Natural killer cell (primary cell): ENCODE results near the gene PPP1R12B. TPM values are rescaled to one million over a fixed set of nuclear protein-coding genes. Genes with fewer than 3 reads are reported as not detected.

Experiments used
- ATAC-seq, 3 donors: fragments of 150-1000 bp in 2 of 3; fragments of 200-7000 bp in 1 of 3; cut with Tn5 transposase; 1 replicate in 1 of 3; 2 replicates in 2 of 3; pipeline ENCODE4 v1.10.0; 2021; ENCODE audit warnings: mild to moderate bottlenecking in 2 of 3, moderate library complexity in 2 of 3
- DNase-seq, 2 donors: peaks; one replicate each; pipeline versions ENCODE4 v3.0.0 to v3.0.0-alpha.2; 2013 to 2021; ENCODE audit warnings: mixed read lengths in 1 of 2
- H3K27ac ChIP-seq: one replicate; pipeline ENCODE4 v1.5.1; 2013; ENCODE audit warnings: mild to moderate bottlenecking, low read length
- H3K27me3 ChIP-seq: one replicate; pipeline ENCODE4 v1.6.1; 2013; ENCODE audit warnings: low read length; ENCODE audit not compliant: control insufficient read depth, insufficient read depth
- H3K36me3 ChIP-seq: one replicate; pipeline ENCODE4 v1.6.1; 2013; ENCODE audit warnings: low read length; ENCODE audit not compliant: control insufficient read depth, insufficient read depth
- H3K4me1 ChIP-seq: one replicate; pipeline ENCODE4 v1.6.1; 2013; ENCODE audit warnings: low read length; ENCODE audit not compliant: control insufficient read depth, insufficient read depth
- H3K4me3 ChIP-seq: one replicate; pipeline ENCODE4 v1.5.1; 2013; ENCODE audit warnings: low read length
- H3K9me3 ChIP-seq: one replicate; pipeline ENCODE4 v1.6.1; 2013; ENCODE audit warnings: low read length; ENCODE audit not compliant: control insufficient read depth, insufficient read depth
- H3K27ac Mint-ChIP-seq, 2 donors: one replicate each; pipeline ENCODE4 v1.8.0; 2022; ENCODE audit warnings: mild to moderate bottlenecking in 2 of 2, mixed read lengths in 2 of 2, moderate library complexity in 1 of 2
- H3K27me3 Mint-ChIP-seq, 2 donors: one replicate each; pipeline ENCODE4 v1.8.0; 2022; ENCODE audit warnings: low read depth in 2 of 2, mixed read lengths in 2 of 2
- H3K36me3 Mint-ChIP-seq: one replicate; pipeline ENCODE4 v1.8.0; 2022; ENCODE audit warnings: mixed read lengths
- H3K4me1 Mint-ChIP-seq, 2 donors: one replicate each; pipeline ENCODE4 v1.8.0; 2022; ENCODE audit warnings: mixed read lengths in 2 of 2
- H3K4me3 Mint-ChIP-seq: one replicate; pipeline ENCODE4 v1.8.0; 2022; ENCODE audit warnings: mild to moderate bottlenecking, moderate library complexity, mixed read lengths
- H3K9me3 Mint-ChIP-seq, 2 donors: one replicate each; pipeline ENCODE4 v1.8.0; 2022; ENCODE audit warnings: mixed read lengths in 2 of 2
- CTCF ChIP-seq: fragments of 200-600 bp; IDR thresholded peaks from one replicate; pipeline ENCODE4 v1.8.0; 2022; ENCODE audit warnings: antibody characterized with exemption
- WGBS: methylation state at CpG from one replicate; pipeline ENCODE4 v1.1.7; 2013; ENCODE audit warnings: missing lambda C conversion rate; ENCODE audit not compliant: insufficient coverage; 5-methylcytosine and 5-hydroxymethylcytosine counted together
- intact Hi-C: fragments of 100-400 bp; cut with micrococcal nuclease; formaldehyde crosslinking; loops from one replicate; pipeline ENCODE4 v1.14.2; 2022
- total RNA-seq, 4 donors: library from RNA; stranded (reverse); fragments of 120-200 nt in 1 of 4; gene quantifications; one replicate each; pipeline versions ENCODE4 v1.2.3 to v1.2.4, GENCODE V29; 2013 to 2022

PPP1R12B gene
- total RNA-seq, 3 donors from 2014 or later (not counting 1 experiment from before 2014, with no cell fraction given) = 27.8 to 47.5 (median 46.5) TPM

GRCh38 chr1:202589190-202589930 is 240.9 kb downstream of the PPP1R12B start:
- H3K9me3 ChIP-seq = no peaks in the 10 kb centered on the region
- H3K27ac ChIP-seq = no peak overlapping the region
- no peaks in the 10 kb centered on the region for H3K27me3 ChIP-seq

GRCh38 chr1:202590126-202590525 is 241.6 kb downstream of the PPP1R12B start:
- no peaks in the 10 kb centered on the region for H3K27me3 ChIP-seq
- no peak overlapping the region for H3K4me3 Mint-ChIP-seq
- peaks cover 2% of the 10 kb centered on the region for H3K36me3 ChIP-seq
- no peak for ATAC-seq
- H3K27me3 Mint-ChIP-seq = no peaks in the 10 kb centered on the region
- no peaks in the 10 kb centered on the region for H3K9me3 ChIP-seq
- H3K27ac Mint-ChIP-seq = no peak overlapping the region
- H3K4me3 ChIP-seq = no peak overlapping the region
- H3K9me3 Mint-ChIP-seq = no peaks in the 10 kb centered on the region
- H3K4me1 ChIP-seq = no peaks in the 10 kb centered on the region
- intact Hi-C loops = no loop called here
- no peak for TF ChIP-seq CTCF
- 93% methylated on average over 4 of the region's 4 CpGs for WGBS
- H3K36me3 Mint-ChIP-seq = no peaks in the 10 kb centered on the region
- H3K27ac ChIP-seq = no peak overlapping the region
- DNase-seq = no peak
- H3K4me1 Mint-ChIP-seq = peaks cover 7 to 17% of the 10 kb centered on the region in 2 donors

More at GRCh38 chr1:202589190-202589930, 240.9 kb downstream of the PPP1R12B start:
- Histone ChIP-seq H3K4me3 (no peak overlapping the region), H3K4me1 (no peaks in the 10 kb centered on the region), H3K36me3 (peaks cover 2% of the 10 kb centered on the region)
- H3K36me3 Mint-ChIP-seq = no peaks in the 10 kb centered on the region
- H3K4me3 Mint-ChIP-seq = no peak overlapping the region
- H3K27ac Mint-ChIP-seq = no peak overlapping the region
- WGBS = 88% methylated on average over 8 of the region's 8 CpGs
- ATAC-seq = no peak
- no peaks in the 10 kb centered on the region for H3K9me3 Mint-ChIP-seq
- intact Hi-C loops = no loop called here
- no peak for DNase-seq
- H3K4me1 Mint-ChIP-seq = peaks cover 7 to 17% of the 10 kb centered on the region in 2 donors
- TF ChIP-seq CTCF = no peak
- H3K27me3 Mint-ChIP-seq = no peaks in the 10 kb centered on the region

GRCh38 chr1:202590975-202591411 is 242.5 kb downstream of the PPP1R12B start:
- ATAC-seq (no peak), DNase-seq (no peak)
- TF ChIP-seq CTCF = no peak
- intact Hi-C loops = no loop called here
- H3K36me3 ChIP-seq = peaks cover 2% of the 10 kb centered on the region
- Mint-ChIP-seq H3K9me3 (no peaks in the 10 kb centered on the region), H3K4me3 (no peak overlapping the region), H3K27me3 (no peaks in the 10 kb centered on the region), H3K4me1 (peaks cover 7 to 15% of the 10 kb centered on the region in 2 donors), H3K36me3 (no peaks in the 10 kb centered on the region), H3K27ac (peak overlapping the region in 1 of 2 donors; percentile 17)
- H3K27me3 ChIP-seq = no peaks in the 10 kb centered on the region
- 81% methylated on average over 5 of the region's 5 CpGs for WGBS
- no peaks in the 10 kb centered on the region for H3K4me1 ChIP-seq
- H3K27ac ChIP-seq = no peak overlapping the region
- H3K9me3 ChIP-seq = no peaks in the 10 kb centered on the region
- H3K4me3 ChIP-seq = no peak overlapping the region
